Ammon's horn (tissue), 1 donor: ENCODE data around the gene CTNNA2.

ENCODE experiments used
- DNase-seq: peaks from one replicate; pipeline ENCODE4 v3.0.0-alpha.2; 2016; ENCODE audit warnings: low spot score

Gene CTNNA2

GRCh38 chr2:79612999-79613398 lies 100.1 kb downstream of the CTNNA2 start:
- DNase-seq = no peak

GRCh38 chr2:79619442-79619841 lies 106.6 kb downstream of the CTNNA2 start:
- no peak for DNase-seq

GRCh38 chr2:79619976-79620375 lies 107.1 kb downstream of the CTNNA2 start:
- DNase-seq = no peak

- DNase-seq = no peak
Observed at GRCh38 chr2:79620679-79621078, 107.8 kb downstream of the CTNNA2 start.

GRCh38 chr2:79621252-79621651 lies 108.4 kb downstream of the CTNNA2 start:
- no peak for DNase-seq

- no peak for DNase-seq
Observed at GRCh38 chr2:79621755-79622154, 108.9 kb downstream of the CTNNA2 start.

GRCh38 chr2:79622508-79622907 lies 109.7 kb downstream of the CTNNA2 start:
- DNase-seq = no peak

- DNase-seq = no peak
Observed at GRCh38 chr2:79627237-79627636, 114.4 kb downstream of the CTNNA2 start.

GRCh38 chr2:79630060-79630459 lies 117.2 kb downstream of the CTNNA2 start:
- DNase-seq = no peak

- DNase-seq = no peak
Observed at GRCh38 chr2:79630972-79631557, 118.2 kb downstream of the CTNNA2 start.

- no peak for DNase-seq
Observed at GRCh38 chr2:79638410-79638809, 125.6 kb downstream of the CTNNA2 start.

GRCh38 chr2:79638954-79639353 lies 126.1 kb downstream of the CTNNA2 start:
- no peak for DNase-seq

- no peak for DNase-seq
Observed at GRCh38 chr2:79640001-79640400, 127.2 kb downstream of the CTNNA2 start.

- DNase-seq = peak; percentile 20
Observed at GRCh38 chr2:79649531-79649930, 136.7 kb downstream of the CTNNA2 start.

GRCh38 chr2:79660557-79660956 lies 147.7 kb downstream of the CTNNA2 start:
- DNase-seq = no peak

- no peak for DNase-seq
Observed at GRCh38 chr2:79665091-79665490, 152.2 kb downstream of the CTNNA2 start.

GRCh38 chr2:79666430-79666829 lies 153.6 kb downstream of the CTNNA2 start:
- DNase-seq = no peak

GRCh38 chr2:79669714-79670113 lies 156.9 kb downstream of the CTNNA2 start:
- DNase-seq = no peak

- no peak for DNase-seq
Observed at GRCh38 chr2:79670198-79670597, 157.3 kb downstream of the CTNNA2 start.

GRCh38 chr2:79686884-79687283 lies 174.0 kb downstream of the CTNNA2 start:
- DNase-seq = no peak

GRCh38 chr2:79695248-79695647 lies 182.4 kb downstream of the CTNNA2 start:
- DNase-seq = no peak

GRCh38 chr2:79697200-79697599 lies 184.3 kb downstream of the CTNNA2 start:
- DNase-seq = no peak

GRCh38 chr2:79700651-79701050 lies 187.8 kb downstream of the CTNNA2 start:
- no peak for DNase-seq

- no peak for DNase-seq
Observed at GRCh38 chr2:79702905-79703304, 190.1 kb downstream of the CTNNA2 start.

GRCh38 chr2:79711098-79711497 lies 198.2 kb downstream of the CTNNA2 start:
- DNase-seq = no peak
